ENCODE data around the gene CLUH. TPM values are rescaled to one million over a fixed set of nuclear protein-coding genes. Genes with fewer than 3 reads are reported as not detected.

CLUH gene
- total RNA-seq, 1 donor from 2014 or later, result 149 TPM

Small RNA genes lying within 50 kb of the gene (microRNA-seq; reads per million reads assigned to microRNA genes)
- gene MIR1253 (ENCODE audit: borderline number of aligned reads) (not detected), gene MIR6776 (ENCODE audit: borderline number of aligned reads) (not detected)

Other genes starting within 250 kb of the CLUH start
- 25.3 TPM for gene METTL16, start 199.9 kb downstream of the CLUH start, total RNA-seq
- gene PAFAH1B1, start 118.1 kb downstream of the CLUH start, total RNA-seq, result 140 TPM
- gene CCDC92B, start 37.9 kb upstream of the CLUH start, total RNA-seq, result 0.16 TPM
- gene RAP1GAP2, start 84.7 kb upstream of the CLUH start, total RNA-seq, result 10.4 TPM

All from mesenteric fat pad (tissue), 1 donor.